ENCODE results near the gene SUSD5. TPM values are rescaled to one million over a fixed set of nuclear protein-coding genes. Genes with fewer than 3 reads are reported as not detected.

Gene SUSD5
- total RNA-seq, 4 donors from 2014 or later: 1.1 to 4.4 (median 1.9) TPM

DNA sequence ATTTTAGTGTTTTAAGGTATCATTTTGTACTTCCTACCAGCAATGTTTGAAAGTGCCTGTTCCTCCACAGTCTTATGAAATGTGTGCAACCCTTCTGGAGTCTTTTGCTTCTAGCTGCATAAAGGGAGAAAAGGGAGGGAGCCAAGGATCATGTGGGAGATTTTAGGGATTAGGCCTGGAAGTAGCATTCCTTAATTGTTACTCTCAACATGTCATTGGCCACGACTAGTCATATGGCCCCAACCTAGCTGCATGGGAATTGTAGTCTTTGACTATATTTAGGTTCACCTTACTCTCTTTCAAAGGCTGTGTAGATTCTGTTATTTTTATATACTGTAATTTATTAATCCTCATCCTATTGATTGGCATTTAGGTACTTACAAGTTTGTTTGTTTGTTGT, 89.9 kb downstream of the SUSD5 start:
- TF ChIP-seq POLR2A (IDR thresholded peaks at IDR 0.05): no peak
- TF ChIP-seq, protein P1, sequence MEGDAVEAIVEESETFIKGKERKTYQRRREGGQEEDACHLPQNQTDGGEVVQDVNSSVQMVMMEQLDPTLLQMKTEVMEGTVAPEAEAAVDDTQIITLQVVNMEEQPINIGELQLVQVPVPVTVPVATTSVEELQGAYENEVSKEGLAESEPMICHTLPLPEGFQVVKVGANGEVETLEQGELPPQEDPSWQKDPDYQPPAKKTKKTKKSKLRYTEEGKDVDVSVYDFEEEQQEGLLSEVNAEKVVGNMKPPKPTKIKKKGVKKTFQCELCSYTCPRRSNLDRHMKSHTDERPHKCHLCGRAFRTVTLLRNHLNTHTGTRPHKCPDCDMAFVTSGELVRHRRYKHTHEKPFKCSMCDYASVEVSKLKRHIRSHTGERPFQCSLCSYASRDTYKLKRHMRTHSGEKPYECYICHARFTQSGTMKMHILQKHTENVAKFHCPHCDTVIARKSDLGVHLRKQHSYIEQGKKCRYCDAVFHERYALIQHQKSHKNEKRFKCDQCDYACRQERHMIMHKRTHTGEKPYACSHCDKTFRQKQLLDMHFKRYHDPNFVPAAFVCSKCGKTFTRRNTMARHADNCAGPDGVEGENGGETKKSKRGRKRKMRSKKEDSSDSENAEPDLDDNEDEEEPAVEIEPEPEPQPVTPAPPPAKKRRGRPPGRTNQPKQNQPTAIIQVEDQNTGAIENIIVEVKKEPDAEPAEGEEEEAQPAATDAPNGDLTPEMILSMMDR (IDR thresholded peaks at IDR 0.05): no peak
- intact Hi-C loops (cut with DNase I; ENCODE audit: low total_unique reads): loop anchor here (10.0 kb wide), 1 partner anchor 246 kb away; no protein-coding TSS in a partner anchor
- no peak overlapping the region for H3K4me3 ChIP-seq (ENCODE audit: low read depth, poor library complexity, severe bottlenecking)
- peak in 1 of 2 donors; percentile 8 for DNase-seq (ENCODE audit: low spot score in 2 of 2)
- 60 to 65% methylated on average over 1 of the region's 1 CpG for WGBS, 2 donors

DNA sequence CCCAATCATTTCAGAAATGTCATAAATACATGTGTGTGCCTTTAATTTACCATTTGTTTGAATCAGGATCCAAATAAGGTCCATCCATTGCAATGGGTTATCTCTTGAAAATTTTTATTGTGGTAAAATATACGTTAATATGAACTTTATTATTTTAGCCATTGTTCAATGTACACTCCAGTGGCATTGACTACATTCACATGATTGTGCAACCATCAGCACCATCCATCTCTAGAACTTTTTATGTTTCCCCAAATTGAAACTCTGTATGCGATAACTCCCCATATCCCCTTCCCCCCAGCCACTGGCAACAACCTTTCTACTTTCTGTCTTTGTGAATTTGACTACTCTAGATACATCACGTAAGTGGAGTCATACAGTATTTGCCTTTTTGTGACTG, 92.8 kb downstream of the SUSD5 start:
- intact Hi-C loops (cut with DNase I; ENCODE audit: low total_unique reads): loop anchor here (10.0 kb wide), 1 partner anchor 249 kb away; no protein-coding TSS in a partner anchor
- 84 to 90% methylated on average over 3 of the region's 3 CpGs for WGBS, 2 donors
- no peak for TF ChIP-seq POLR2A (IDR thresholded peaks at IDR 0.05)
- TF ChIP-seq, protein P1 (IDR thresholded peaks at IDR 0.05): no peak
- no peak for DNase-seq (ENCODE audit: low spot score in 2 of 2)
- H3K4me3 ChIP-seq (ENCODE audit: low read depth, poor library complexity, severe bottlenecking): no peak overlapping the region

DNA sequence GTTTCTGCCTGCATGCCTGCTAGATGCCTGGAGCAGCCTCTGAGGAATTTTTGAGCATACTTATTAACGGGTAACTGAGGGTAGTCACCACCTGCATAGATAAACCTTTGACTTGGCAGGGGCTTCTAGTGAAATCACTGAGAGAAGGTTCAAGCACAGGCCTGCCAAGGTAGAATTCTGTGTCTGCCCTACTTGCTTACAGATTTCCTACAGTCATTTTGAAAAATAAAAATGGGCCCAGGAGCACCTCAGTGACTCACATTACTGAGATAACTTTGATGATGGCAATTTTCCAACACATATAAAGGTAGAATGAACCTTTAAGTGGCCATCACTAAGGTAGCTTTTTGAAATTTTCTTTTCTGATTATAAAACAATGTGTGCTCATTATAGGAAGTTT, 94.0 kb downstream of the SUSD5 start:
- WGBS, 2 donors: 41 to 50% methylated on average over 1 of the region's 1 CpG
- DNase-seq (ENCODE audit: low spot score in 2 of 2): no peak
- intact Hi-C loops (cut with DNase I; ENCODE audit: low total_unique reads): loop anchor here (10.0 kb wide), 1 partner anchor 250 kb away; no protein-coding TSS in a partner anchor
- H3K4me3 ChIP-seq (ENCODE audit: low read depth, poor library complexity, severe bottlenecking): no peak overlapping the region
- TF ChIP-seq, protein P1 (IDR thresholded peaks at IDR 0.05): no peak
- no peak for TF ChIP-seq POLR2A (IDR thresholded peaks at IDR 0.05)

DNA sequence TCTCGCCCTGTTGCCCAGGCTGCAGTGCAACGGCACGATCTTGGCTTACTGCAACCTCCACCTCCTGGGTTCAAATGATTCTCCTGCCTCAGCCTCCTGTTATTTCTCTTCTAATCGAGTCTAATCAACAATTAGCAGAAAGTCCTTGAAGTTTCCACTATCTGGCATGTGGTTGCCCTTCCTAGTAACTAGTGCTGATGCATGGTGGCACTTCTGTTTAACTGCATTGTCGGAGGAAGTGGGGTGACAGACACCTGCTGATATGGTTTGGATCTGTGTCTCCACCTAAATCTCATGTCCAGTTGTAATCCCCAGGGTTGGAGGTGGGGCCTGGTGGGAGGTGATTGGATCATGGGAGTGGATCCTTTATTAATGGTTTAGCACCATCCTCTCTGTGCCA, 95.6 kb downstream of the SUSD5 start:
- 93 to 95% methylated on average over 5 of the region's 5 CpGs for WGBS, 2 donors
- H3K4me3 ChIP-seq (ENCODE audit: low read depth, poor library complexity, severe bottlenecking): no peak overlapping the region
- intact Hi-C loops (cut with DNase I; ENCODE audit: low total_unique reads): loop anchor here (10.0 kb wide), 1 partner anchor 252 kb away; no protein-coding TSS in a partner anchor
- no peak for DNase-seq (ENCODE audit: low spot score in 2 of 2)
- TF ChIP-seq, protein P1 (IDR thresholded peaks at IDR 0.05): no peak
- no peak for TF ChIP-seq POLR2A (IDR thresholded peaks at IDR 0.05)

DNA sequence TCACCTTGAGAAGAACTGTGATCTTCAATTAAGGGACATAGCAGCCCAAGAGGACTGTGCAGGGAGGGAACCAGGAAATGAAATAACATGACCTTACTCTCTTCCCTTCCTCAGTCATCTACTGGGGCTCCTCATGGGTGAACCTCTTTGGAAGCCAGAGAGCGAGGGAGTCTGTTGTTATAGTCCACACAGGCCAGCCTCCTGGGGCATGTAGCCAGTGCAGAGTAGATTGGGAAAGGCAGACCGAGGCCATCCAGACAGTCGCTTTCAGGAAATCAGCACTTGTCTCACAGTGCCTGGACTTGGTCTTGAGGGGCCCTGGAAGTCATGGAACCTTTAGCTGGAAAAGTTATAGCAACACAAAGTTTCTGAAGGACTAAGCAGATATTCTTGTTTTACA, 98.7 kb downstream of the SUSD5 start:
- intact Hi-C loops (cut with DNase I; ENCODE audit: low total_unique reads): loop anchor here (10.0 kb wide), 1 partner anchor 255 kb away; no protein-coding TSS in a partner anchor
- peak in 1 of 2 donors; percentile 80 for DNase-seq (ENCODE audit: low spot score in 2 of 2)
- H3K4me3 ChIP-seq (ENCODE audit: low read depth, poor library complexity, severe bottlenecking): no peak overlapping the region
- TF ChIP-seq POLR2A (IDR thresholded peaks at IDR 0.05): no peak
- TF ChIP-seq, protein P1 (IDR thresholded peaks at IDR 0.05): no peak
- WGBS, 2 donors: 77 to 81% methylated on average over 3 of the region's 3 CpGs

DNA sequence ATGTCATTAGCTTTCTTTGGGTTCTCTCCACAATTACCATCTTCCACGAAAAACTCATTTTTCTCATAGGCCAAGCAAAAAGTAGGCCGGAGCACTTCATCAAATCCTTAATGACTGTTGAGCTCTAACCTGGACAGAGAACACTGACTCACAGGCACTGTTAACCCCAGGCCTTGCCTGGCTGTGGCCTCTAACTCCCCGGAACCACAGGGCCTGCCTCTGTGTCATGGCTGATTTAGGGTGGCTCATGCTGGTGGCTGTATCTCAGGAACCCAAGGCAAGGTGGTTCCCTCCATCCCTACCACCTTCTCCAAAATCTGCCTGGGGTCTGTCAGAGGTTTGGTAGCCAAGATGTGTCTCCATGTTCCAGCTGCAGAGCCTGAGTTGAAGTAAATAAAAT, 101.1 kb downstream of the SUSD5 start:
- WGBS, 2 donors: 86 to 94% methylated on average over 3 of the region's 3 CpGs
- intact Hi-C loops (cut with DNase I; ENCODE audit: low total_unique reads): no loop called here
- DNase-seq (ENCODE audit: low spot score in 2 of 2): no peak
- H3K4me3 ChIP-seq (ENCODE audit: low read depth, poor library complexity, severe bottlenecking): no peak overlapping the region
- TF ChIP-seq, protein P1 (IDR thresholded peaks at IDR 0.05): no peak
- no peak for TF ChIP-seq POLR2A (IDR thresholded peaks at IDR 0.05)
